Smooth muscle cell (in vitro differentiated cells): Measurements from ENCODE around the gene ERG28. TPM values are rescaled to one million over a fixed set of nuclear protein-coding genes. Genes with fewer than 3 reads are reported as not detected.

Experiments used
- DNase-seq: peaks from one replicate; lab custom pipeline; 2025; ENCODE audit not compliant: unreplicated experiment; lab: John Stamatoyannopoulos, UW
- H2AFZ ChIP-seq: fragments of 200-600 bp; sonication (generic); 2 replicates; pipeline ENCODE4 v1.6.0; 2016; ENCODE audit warnings: antibody characterized with exemption, low read depth, mild to moderate bottlenecking
- H3F3A ChIP-seq: fragments of 200-600 bp; sonication (generic); 2 replicates; pipeline ENCODE4 v1.6.0; 2017; ENCODE audit warnings: antibody characterized with exemption, low read depth
- H3K27ac ChIP-seq: fragments of 200-600 bp; sonication (generic); 2 replicates; pipeline ENCODE4 v1.5.1; 2016; ENCODE audit warnings: low read depth, mild to moderate bottlenecking
- H3K27me3 ChIP-seq: fragments of 200-600 bp; sonication (generic); 2 replicates; pipeline ENCODE4 v1.6.1; 2016; ENCODE audit warnings: low read depth, mild to moderate bottlenecking
- H3K36me3 ChIP-seq: fragments of 200-600 bp; sonication (generic); 2 replicates; pipeline ENCODE4 v1.5.1; 2016; ENCODE audit warnings: low read depth
- H3K4me1 ChIP-seq: fragments of 200-600 bp; sonication (generic); 2 replicates; pipeline ENCODE4 v1.5.1; 2016; ENCODE audit warnings: low read depth
- H3K4me2 ChIP-seq: fragments of 200-600 bp; sonication (generic); 2 replicates; pipeline ENCODE4 v1.6.0; 2016; ENCODE audit warnings: mild to moderate bottlenecking
- H3K4me3 ChIP-seq: fragments of 200-600 bp; sonication (generic); 2 replicates; pipeline ENCODE4 v1.5.1; 2016; ENCODE audit warnings: mild to moderate bottlenecking
- H3K79me2 ChIP-seq: fragments of 200-600 bp; sonication (generic); 2 replicates; pipeline ENCODE4 v1.6.0; 2016; ENCODE audit warnings: low read depth, mild to moderate bottlenecking
- H3K9ac ChIP-seq: fragments of 200-600 bp; sonication (generic); 2 replicates; pipeline ENCODE4 v1.6.0; 2016; ENCODE audit warnings: low read depth
- H3K9me3 ChIP-seq: fragments of 200-600 bp; sonication (generic); replicated peaks from 2 replicates; pipeline ENCODE4 v1.5.1; 2016; ENCODE audit warnings: low read depth
- H4K20me1 ChIP-seq: fragments of 200-600 bp; sonication (generic); 2 replicates; pipeline ENCODE4 v1.6.0; 2016; ENCODE audit warnings: low read depth
- WGBS: methylation state at CpG from one replicate; pipeline ENCODE4 v1.1.7; 2016; ENCODE audit warnings: low lambda C conversion rate; 5-methylcytosine and 5-hydroxymethylcytosine counted together
- polyA plus RNA-seq: library from polyadenylated mRNA; unstranded; fragments of >200 nt; fragmentation: Nextera tagmentation; extraction: Ambion mirVana; gene quantifications from 2 replicates; pipeline ENCODE4 v1.2.1, GENCODE V29; 2016
- total RNA-seq: library from RNA; depleted of rRNA; stranded (reverse); fragments of >200 nt; gene quantifications from 2 replicates; pipeline ENCODE4 v1.2.3, GENCODE V29; 2014
- TF ChIP-seq, protein P1 (sequence below): fragments of 200-600 bp; sonication (generic); IDR thresholded peaks from 2 replicates; pipeline ENCODE4 v1.5.1; 2017; ENCODE audit warnings: borderline replicate concordance, mild to moderate bottlenecking, antibody characterized with exemption; ENCODE audit not compliant: insufficient read depth, poor library complexity, severe bottlenecking

The ERG28 gene
- total and polyA plus RNA-seq, 2 experiments from 2014 or later, result 35.0 to 44.9 TPM

DNA sequence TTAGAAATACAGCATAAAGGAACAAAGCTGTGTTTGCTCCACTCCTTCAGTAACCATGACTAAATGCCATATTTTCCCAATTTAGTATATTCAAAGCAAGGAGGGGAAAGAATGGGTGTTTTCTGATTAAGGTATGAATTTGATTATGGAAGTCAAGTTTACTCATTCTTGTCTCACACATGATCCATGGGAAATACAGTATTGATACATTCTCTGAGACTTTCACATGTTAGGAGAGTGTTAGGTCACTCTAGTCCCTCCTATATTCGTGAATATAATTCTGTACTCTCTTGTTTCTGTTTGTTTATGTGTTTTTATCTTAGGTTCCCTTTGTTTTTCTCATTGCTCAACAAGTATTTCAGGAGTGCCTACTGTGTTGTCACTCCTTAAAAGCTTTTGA, 42.8 kb upstream of the ERG28 start:
- H3K4me2 ChIP-seq, result no peak overlapping the region
- H3K27me3 ChIP-seq, result no peaks in the 10 kb centered on the region
- no peak for DNase-seq
- no peak overlapping the region for H3K27ac ChIP-seq
- no peak overlapping the region for H2AFZ ChIP-seq
- H3K9ac ChIP-seq, result no peak overlapping the region
- no peaks in the 10 kb centered on the region for H3K79me2 ChIP-seq
- no peaks in the 10 kb centered on the region for H3K36me3 ChIP-seq
- WGBS, result 85% methylated on average over 1 of the region's 1 CpG
- H3K4me3 ChIP-seq, result no peak overlapping the region
- no peaks in the 10 kb centered on the region for H4K20me1 ChIP-seq
- no peaks in the 10 kb centered on the region for H3K9me3 ChIP-seq
- H3F3A ChIP-seq, result no peaks in the 10 kb centered on the region
- H3K4me1 ChIP-seq, result peaks cover 7% of the 10 kb centered on the region
- TF ChIP-seq, protein P1, sequence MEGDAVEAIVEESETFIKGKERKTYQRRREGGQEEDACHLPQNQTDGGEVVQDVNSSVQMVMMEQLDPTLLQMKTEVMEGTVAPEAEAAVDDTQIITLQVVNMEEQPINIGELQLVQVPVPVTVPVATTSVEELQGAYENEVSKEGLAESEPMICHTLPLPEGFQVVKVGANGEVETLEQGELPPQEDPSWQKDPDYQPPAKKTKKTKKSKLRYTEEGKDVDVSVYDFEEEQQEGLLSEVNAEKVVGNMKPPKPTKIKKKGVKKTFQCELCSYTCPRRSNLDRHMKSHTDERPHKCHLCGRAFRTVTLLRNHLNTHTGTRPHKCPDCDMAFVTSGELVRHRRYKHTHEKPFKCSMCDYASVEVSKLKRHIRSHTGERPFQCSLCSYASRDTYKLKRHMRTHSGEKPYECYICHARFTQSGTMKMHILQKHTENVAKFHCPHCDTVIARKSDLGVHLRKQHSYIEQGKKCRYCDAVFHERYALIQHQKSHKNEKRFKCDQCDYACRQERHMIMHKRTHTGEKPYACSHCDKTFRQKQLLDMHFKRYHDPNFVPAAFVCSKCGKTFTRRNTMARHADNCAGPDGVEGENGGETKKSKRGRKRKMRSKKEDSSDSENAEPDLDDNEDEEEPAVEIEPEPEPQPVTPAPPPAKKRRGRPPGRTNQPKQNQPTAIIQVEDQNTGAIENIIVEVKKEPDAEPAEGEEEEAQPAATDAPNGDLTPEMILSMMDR, result no peak

DNA sequence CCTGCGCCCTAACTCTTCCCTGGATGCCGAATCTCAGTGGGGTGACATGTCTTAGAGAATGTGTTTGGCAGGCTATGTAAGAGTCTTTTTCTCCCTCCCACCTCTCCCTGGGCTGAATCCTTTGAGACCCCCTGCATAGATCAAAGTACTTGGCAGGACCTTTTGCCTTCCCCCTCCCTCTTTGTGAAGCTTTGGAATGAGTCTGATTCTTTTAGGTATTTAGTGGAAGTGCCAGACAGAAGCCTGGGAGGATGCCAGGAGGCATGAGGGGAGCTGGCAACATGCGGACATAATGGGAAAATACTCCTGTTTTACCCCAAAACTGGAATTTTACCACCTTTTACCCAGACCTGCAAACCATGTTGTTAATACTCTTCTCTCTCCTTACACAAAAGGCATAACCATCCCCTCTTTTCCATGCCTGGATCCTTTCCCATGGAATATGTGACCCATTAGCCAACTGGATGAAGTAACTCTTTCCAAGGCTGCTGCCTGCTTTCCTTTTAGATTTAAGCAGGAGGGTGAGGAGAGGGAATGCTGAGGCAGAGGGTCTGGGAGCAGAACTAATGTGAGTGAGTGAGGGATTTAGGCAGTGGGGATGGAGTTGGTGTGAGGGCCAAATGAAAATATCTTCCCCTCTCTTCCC, 42.1 kb upstream of the ERG28 start:
- Histone ChIP-seq H3K36me3 (no peaks in the 10 kb centered on the region), H3K27me3 (no peaks in the 10 kb centered on the region), H3K4me3 (no peak overlapping the region), H4K20me1 (no peaks in the 10 kb centered on the region), H3F3A (no peaks in the 10 kb centered on the region), H3K9ac (no peak overlapping the region), H3K4me1 (peaks cover 7% of the 10 kb centered on the region), H3K4me2 (no peak overlapping the region), H3K79me2 (no peaks in the 10 kb centered on the region), H2AFZ (no peak overlapping the region), H3K9me3 (no peaks in the 10 kb centered on the region), H3K27ac (no peak overlapping the region)
- DNase-seq, result no peak
- TF ChIP-seq, protein P1, result no peak
- WGBS, result 93% methylated on average over 3 of the region's 3 CpGs

DNA sequence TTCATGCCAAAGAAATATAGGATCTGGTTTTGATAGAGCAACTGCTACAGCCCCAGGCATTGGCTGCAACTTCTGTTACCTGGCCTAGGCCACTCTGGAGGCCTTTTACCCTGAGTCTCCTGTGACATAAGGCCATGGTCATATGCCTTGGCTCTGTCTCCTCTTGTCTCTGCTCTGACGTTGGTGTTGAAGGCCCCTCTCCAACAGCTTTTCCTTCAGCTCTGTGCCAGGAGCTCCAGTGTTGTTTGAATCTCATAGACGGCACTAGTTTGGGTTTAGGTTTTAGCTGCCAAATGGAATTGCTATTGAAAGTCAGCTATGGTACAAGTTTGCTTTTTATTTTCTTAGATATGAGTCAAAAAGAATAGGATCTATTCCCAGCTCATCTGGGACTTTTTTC, 41.4 kb upstream of the ERG28 start:
- H3K27ac ChIP-seq, result no peak overlapping the region
- no peak overlapping the region for H3K4me2 ChIP-seq
- peaks cover 7% of the 10 kb centered on the region for H3K4me1 ChIP-seq
- H4K20me1 ChIP-seq, result no peaks in the 10 kb centered on the region
- TF ChIP-seq, protein P1, result no peak
- H3K36me3 ChIP-seq, result no peaks in the 10 kb centered on the region
- no peaks in the 10 kb centered on the region for H3K79me2 ChIP-seq
- H3K4me3 ChIP-seq, result no peak overlapping the region
- H3F3A ChIP-seq, result no peaks in the 10 kb centered on the region
- no peak for DNase-seq
- 84% methylated on average over 2 of the region's 2 CpGs for WGBS
- no peaks in the 10 kb centered on the region for H3K27me3 ChIP-seq
- no peak overlapping the region for H3K9ac ChIP-seq
- H3K9me3 ChIP-seq, result no peaks in the 10 kb centered on the region
- H2AFZ ChIP-seq, result no peak overlapping the region

DNA sequence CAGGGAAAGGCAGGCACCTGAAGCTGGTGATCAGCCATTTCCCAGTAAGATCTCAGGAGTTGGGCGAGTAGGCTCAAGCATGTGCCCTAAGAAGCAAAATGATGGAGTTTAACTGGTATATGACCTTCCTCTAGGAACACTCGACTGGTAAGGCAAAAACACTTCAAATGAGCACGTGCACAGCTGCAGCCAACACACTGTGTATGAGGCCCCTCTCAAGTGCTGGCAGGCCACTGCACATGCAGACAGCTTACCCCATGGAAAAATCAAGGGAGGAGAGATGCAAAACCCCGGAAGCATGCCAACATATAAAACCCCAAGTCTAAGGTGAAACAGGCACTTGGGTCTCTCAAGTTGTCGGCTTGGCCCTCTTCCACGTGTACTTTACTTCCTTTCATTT, 39.6 kb upstream of the ERG28 start:
- Histone ChIP-seq H3K79me2 (no peaks in the 10 kb centered on the region), H3K36me3 (no peaks in the 10 kb centered on the region), H3F3A (no peaks in the 10 kb centered on the region), H3K4me2 (no peak overlapping the region), H3K27ac (no peak overlapping the region), H2AFZ (no peak overlapping the region), H3K4me1 (peaks cover 7% of the 10 kb centered on the region), H3K27me3 (no peaks in the 10 kb centered on the region), H3K9me3 (no peaks in the 10 kb centered on the region), H3K9ac (no peak overlapping the region), H4K20me1 (no peaks in the 10 kb centered on the region), H3K4me3 (no peak overlapping the region)
- TF ChIP-seq, protein P1, result no peak
- DNase-seq, result no peak
- WGBS, result 96% methylated on average over 6 of the region's 6 CpGs
